Colonic mucosa (tissue), 4 donors: ENCODE data around the gene SIX1. TPM values are rescaled to one million over a fixed set of nuclear protein-coding genes. Genes with fewer than 3 reads are reported as not detected.

Source experiments
- DNase-seq: peaks from one replicate; pipeline ENCODE4 v3.0.0-alpha.2; 2020
- H3K27ac ChIP-seq: fragments of 200-600 bp; one replicate; pipeline ENCODE4 v1.8.0; 2021
- H3K27me3 ChIP-seq: fragments of 200-600 bp; one replicate; pipeline ENCODE4 v1.8.0; 2021
- H3K36me3 ChIP-seq: fragments of 200-600 bp; one replicate; pipeline ENCODE4 v1.8.0; 2021
- H3K4me1 ChIP-seq: fragments of 200-600 bp; one replicate; pipeline ENCODE4 v1.8.0; 2021; ENCODE audit warnings: mild to moderate bottlenecking
- H3K4me3 ChIP-seq: fragments of 200-600 bp; one replicate; pipeline ENCODE4 v1.8.0; 2021
- H3K9ac ChIP-seq, 2 donors: one replicate each; pipeline ENCODE4 v1.7.0; 2013; ENCODE audit warnings: control low read depth in 2 of 2, low read depth in 2 of 2, low read length in 2 of 2
- H3K9me3 ChIP-seq: fragments of 200-600 bp; one replicate; pipeline ENCODE4 v1.8.0; 2021
- intact Hi-C: fragments of 100-400 bp; cut with DNase I; formaldehyde crosslinking; loops from one replicate; pipeline ENCODE4 v1.14.1; 2022
- total RNA-seq, 2 donors: library from RNA; stranded (reverse); fragmentation: NEBNext Ultra II Directional in 1 of 2; extraction: Animal tissue kit (Norgen Biotek cat#: 25700) in 1 of 2; gene quantifications; one replicate each; pipeline ENCODE4 v1.2.1, GENCODE V29; 2021
- TF ChIP-seq, protein P1 (sequence below): fragments of 200-600 bp; IDR thresholded peaks from one replicate; pipeline ENCODE4 v1.8.0; 2022; ENCODE audit warnings: antibody characterized with exemption, mild to moderate bottlenecking
- donor health status: healthy.
- donor health status: DM: no; HTN: no; CAD: no.
- donor health status: DM: no; HTN: no; CAD: no.

The SIX1 gene
- total RNA-seq, 2 donors from 2014 or later = not detected

DNA sequence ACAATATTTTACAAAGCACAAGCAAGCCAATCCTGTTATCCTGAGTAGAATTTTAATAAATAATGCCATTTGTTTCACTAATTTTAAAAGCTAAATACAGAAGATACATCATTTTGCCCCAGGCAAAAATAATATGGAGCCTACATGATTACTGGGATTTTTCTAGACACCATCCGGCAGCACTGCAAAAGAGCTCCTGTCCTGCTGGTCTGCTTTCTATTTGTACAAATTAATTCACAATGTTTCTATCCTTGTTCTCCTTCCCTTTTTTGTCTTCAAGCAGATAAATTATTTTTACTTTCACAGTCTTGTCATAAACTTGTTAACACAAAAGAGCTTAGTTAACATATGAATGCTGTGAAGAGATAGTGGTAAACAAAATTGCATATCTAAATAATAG is 4.6 kb downstream of the SIX1 start:
- Histone ChIP-seq H3K4me3 (no peak overlapping the region), H3K9me3 (no peaks in the 10 kb centered on the region), H3K27me3 (peaks cover 98% of the 10 kb centered on the region), H3K36me3 (no peaks in the 10 kb centered on the region), H3K9ac (no peak overlapping the region), H3K4me1 (peaks cover 15% of the 10 kb centered on the region), H3K27ac (no peak overlapping the region)
- DNase-seq = no peak
- TF ChIP-seq, protein P1, sequence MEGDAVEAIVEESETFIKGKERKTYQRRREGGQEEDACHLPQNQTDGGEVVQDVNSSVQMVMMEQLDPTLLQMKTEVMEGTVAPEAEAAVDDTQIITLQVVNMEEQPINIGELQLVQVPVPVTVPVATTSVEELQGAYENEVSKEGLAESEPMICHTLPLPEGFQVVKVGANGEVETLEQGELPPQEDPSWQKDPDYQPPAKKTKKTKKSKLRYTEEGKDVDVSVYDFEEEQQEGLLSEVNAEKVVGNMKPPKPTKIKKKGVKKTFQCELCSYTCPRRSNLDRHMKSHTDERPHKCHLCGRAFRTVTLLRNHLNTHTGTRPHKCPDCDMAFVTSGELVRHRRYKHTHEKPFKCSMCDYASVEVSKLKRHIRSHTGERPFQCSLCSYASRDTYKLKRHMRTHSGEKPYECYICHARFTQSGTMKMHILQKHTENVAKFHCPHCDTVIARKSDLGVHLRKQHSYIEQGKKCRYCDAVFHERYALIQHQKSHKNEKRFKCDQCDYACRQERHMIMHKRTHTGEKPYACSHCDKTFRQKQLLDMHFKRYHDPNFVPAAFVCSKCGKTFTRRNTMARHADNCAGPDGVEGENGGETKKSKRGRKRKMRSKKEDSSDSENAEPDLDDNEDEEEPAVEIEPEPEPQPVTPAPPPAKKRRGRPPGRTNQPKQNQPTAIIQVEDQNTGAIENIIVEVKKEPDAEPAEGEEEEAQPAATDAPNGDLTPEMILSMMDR = no peak
- intact Hi-C loops = no loop called here

- H3K9me3 ChIP-seq = no peaks in the 10 kb centered on the region
- peaks cover 98% of the 10 kb centered on the region for H3K27me3 ChIP-seq
- TF ChIP-seq, protein P1 = no peak
- H3K27ac ChIP-seq = no peak overlapping the region
- H3K4me1 ChIP-seq = peaks cover 11% of the 10 kb centered on the region
- DNase-seq = no peak
- no peak overlapping the region for H3K9ac ChIP-seq
- H3K4me3 ChIP-seq = no peak overlapping the region
- intact Hi-C loops = no loop called here
- no peaks in the 10 kb centered on the region for H3K36me3 ChIP-seq
Observed at GRCh38 chr14:60643463-60644314, 5.6 kb downstream of the SIX1 start.

DNA sequence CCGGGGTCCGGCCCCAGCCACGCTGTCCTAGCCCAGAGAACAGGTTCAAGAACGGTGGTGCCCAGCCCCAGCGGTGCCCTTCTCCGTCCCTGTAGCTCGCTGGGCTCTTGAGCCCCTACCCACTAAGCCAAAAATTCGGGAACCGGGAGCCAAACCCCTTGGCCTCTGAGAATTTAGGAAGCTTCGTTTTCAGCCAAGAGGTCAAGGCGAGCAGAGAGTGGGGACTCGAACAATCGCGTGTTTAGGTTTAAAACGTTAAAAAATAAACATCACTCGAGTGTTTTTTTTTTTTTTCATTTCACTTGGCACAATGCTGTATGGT is 6.2 kb downstream of the SIX1 start:
- H3K9me3 ChIP-seq = no peaks in the 10 kb centered on the region
- intact Hi-C loops = no loop called here
- H3K4me1 ChIP-seq = peaks cover 7% of the 10 kb centered on the region
- peaks cover 98% of the 10 kb centered on the region for H3K27me3 ChIP-seq
- H3K27ac ChIP-seq = no peak overlapping the region
- H3K9ac ChIP-seq = no peak overlapping the region
- H3K4me3 ChIP-seq = no peak overlapping the region
- no peaks in the 10 kb centered on the region for H3K36me3 ChIP-seq
- DNase-seq = no peak
- TF ChIP-seq, protein P1 = no peak

DNA sequence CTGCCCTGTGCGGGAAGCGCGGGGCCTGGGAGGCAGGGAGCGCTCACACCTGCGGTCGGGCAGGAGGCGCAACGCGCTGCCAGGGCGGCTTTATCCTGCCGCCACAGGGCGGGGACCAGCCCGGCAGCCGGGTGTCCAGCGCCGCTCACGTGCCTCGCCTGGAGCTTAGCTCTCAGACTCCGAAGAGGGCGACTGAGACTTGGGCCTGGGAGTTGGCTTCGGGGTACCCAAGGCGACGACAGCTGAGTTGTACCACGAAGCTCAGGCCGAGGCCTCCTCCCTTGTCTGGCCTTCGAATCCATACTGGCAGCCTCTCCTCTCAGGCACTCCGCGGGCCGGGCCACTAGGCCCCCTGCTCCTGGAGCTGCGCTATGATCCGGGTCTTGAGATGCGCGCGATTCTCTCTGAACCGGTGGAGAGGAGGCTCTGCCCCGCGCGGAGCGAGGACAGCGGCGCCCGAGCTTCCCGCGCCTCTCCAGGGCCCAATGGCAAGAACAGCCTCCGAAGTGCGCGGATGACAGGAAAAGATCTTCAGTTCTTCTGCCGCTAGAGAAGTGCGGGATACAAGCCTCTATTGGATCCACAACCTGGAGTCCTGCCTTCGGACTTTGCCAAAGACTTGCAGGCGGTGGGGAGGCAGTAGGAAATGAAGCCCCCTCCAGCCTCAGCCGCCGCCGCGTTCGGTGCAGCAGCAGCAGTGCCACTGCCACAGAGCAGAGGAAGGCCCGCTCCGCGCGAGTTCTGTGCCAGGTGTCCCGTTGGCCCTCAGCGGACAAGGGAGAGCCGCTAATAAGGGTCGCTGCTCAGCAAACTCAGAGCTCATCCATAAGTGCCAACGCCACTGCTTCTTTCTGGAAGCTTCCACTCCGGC is 6.8 kb downstream of the SIX1 start:
- Histone ChIP-seq H3K9me3 (no peaks in the 10 kb centered on the region), H3K36me3 (no peaks in the 10 kb centered on the region), H3K4me1 (peaks cover 4% of the 10 kb centered on the region), H3K27ac (no peak overlapping the region), H3K4me3 (no peak overlapping the region), H3K27me3 (peaks cover 98% of the 10 kb centered on the region), H3K9ac (no peak overlapping the region)
- TF ChIP-seq, protein P1 = no peak
- intact Hi-C loops = no loop called here
- DNase-seq = no peak

- Histone ChIP-seq H3K4me3 (no peak overlapping the region), H3K36me3 (no peaks in the 10 kb centered on the region), H3K27ac (no peak overlapping the region), H3K9ac (no peak overlapping the region), H3K9me3 (no peaks in the 10 kb centered on the region), H3K27me3 (peaks cover 97% of the 10 kb centered on the region), H3K4me1 (no peaks in the 10 kb centered on the region)
- intact Hi-C loops = no loop called here
- TF ChIP-seq, protein P1 = no peak
- no peak for DNase-seq
Observed at GRCh38 chr14:60641742-60642269, 7.5 kb downstream of the SIX1 start.
